ENCODE measurements around the gene OXA1L. TPM values are rescaled to one million over a fixed set of nuclear protein-coding genes. Genes with fewer than 3 reads are reported as not detected.

OXA1L gene
- total RNA-seq, 1 experiment from 2014 or later = 146 TPM

GRCh38 chr14:22781301-22781991 is 15.0 kb downstream of the OXA1L start:
- no TSS peak for BruUV-seq (replicated peaks)
- ChIA-PET POLR2A (no interaction called here), RAD21 (ENCODE audit: low non-redundant PET in 1 of 2, low total read pairs in 2 of 2, uncharacterized antibody in 2 of 2, unreplicated experiment in 2 of 2) (no interaction called here), CTCF (no interaction called here)
- Histone ChIP-seq H3K27me3 (ENCODE audit: insufficient read depth, low read length) (no peaks in the 10 kb centered on the region), H4K20me1 (ENCODE audit: insufficient read depth) (no peaks in the 10 kb centered on the region), H3K4me2 (ENCODE audit: low read length) (no peak overlapping the region), H3K4me3 (replicated peaks in 1 of 2; ENCODE audit: low read depth in 1 of 2, low read length in 2 of 2) (no peak overlapping the region), H2AFZ (ENCODE audit: low read depth, low read length, poor library complexity, severe bottlenecking) (no peak overlapping the region), H3K9ac (ENCODE audit: low read length) (no peak overlapping the region), H3K36me3 (ENCODE audit: control insufficient read depth in 1 of 2, insufficient read depth in 2 of 2, low read length in 2 of 2) (no peaks in the 10 kb centered on the region), H3K4me1 (ENCODE audit: control insufficient read depth in 1 of 2, insufficient read depth in 2 of 2, low read length in 2 of 2) (peaks cover 0 to 3% of the 10 kb centered on the region in 2 experiments; a peak in 2 of 4 replicates), H3K9me2 (ENCODE audit: insufficient read depth) (no peaks in the 10 kb centered on the region), H3K79me2 (ENCODE audit: insufficient read depth, low read length) (no peaks in the 10 kb centered on the region), H3K27ac (ENCODE audit: low read depth, low read length) (no peak overlapping the region), H3K9me3 (ENCODE audit: control insufficient read depth in 1 of 2, insufficient read depth in 1 of 2, low read depth in 1 of 2, low read length in 2 of 2) (no peaks in the 10 kb centered on the region)
- ATAC-seq = peak; percentile 31; the same call in 1 of the 2 replicates
- no peak for DNase-seq (ENCODE audit: low read depth, low spot score)
- TF ChIP-seq POLR2AphosphoS5 (IDR thresholded peaks at IDR 0.05; ENCODE audit: low read depth, low read length) (no peak), REST (IDR thresholded peaks at IDR 0.05; ENCODE audit: low read depth) (no peak), CEBPB (IDR thresholded peaks at IDR 0.05; ENCODE audit: low read depth) (no peak), EZH2phosphoT487 (IDR thresholded peaks at IDR 0.05; ENCODE audit: borderline replicate concordance) (no peak), ELF1 (IDR thresholded peaks at IDR 0.05; ENCODE audit: borderline replicate concordance, low read depth) (no peak), SRF (IDR thresholded peaks at IDR 0.05; ENCODE audit: low read depth) (no peak), ZBTB33 (IDR thresholded peaks at IDR 0.05; ENCODE audit: extremely low read depth, insufficient replicate concordance, low read length) (no peak), ZNF274 (IDR thresholded peaks at IDR 0.05; ENCODE audit: low read depth, low read length) (no peak), SP1 (IDR thresholded peaks at IDR 0.05; ENCODE audit: low read depth) (no peak), JUND (IDR thresholded peaks at IDR 0.05) (no peak), FOSL1 (IDR thresholded peaks at IDR 0.05; ENCODE audit: low read depth) (no peak), CTCF (IDR thresholded peaks at IDR 0.05 in 2 of 3, conservative IDR thresholded peaks at IDR 0.05 in 1 of 3; ENCODE audit: borderline replicate concordance in 1 of 3, insufficient read depth in 1 of 3, low read depth in 2 of 3, low read length in 2 of 3) (no peak), TCF7L2 (IDR thresholded peaks at IDR 0.05; ENCODE audit: borderline replicate concordance, extremely low read depth, insufficient read depth, insufficient read length) (no peak), ATF3 (IDR thresholded peaks at IDR 0.05) (no peak), EGR1 (IDR thresholded peaks at IDR 0.05; ENCODE audit: low read depth) (no peak), EZH2 (IDR thresholded peaks at IDR 0.05) (no peak), SIN3A (IDR thresholded peaks at IDR 0.05; ENCODE audit: low read depth) (no peak), CBX3 (IDR thresholded peaks at IDR 0.05; ENCODE audit: low read depth) (no peak)
- intact Hi-C loops (cut with micrococcal nuclease) = no loop called here
